ENCODE measurements around the gene ALDH1A1.

DNA sequence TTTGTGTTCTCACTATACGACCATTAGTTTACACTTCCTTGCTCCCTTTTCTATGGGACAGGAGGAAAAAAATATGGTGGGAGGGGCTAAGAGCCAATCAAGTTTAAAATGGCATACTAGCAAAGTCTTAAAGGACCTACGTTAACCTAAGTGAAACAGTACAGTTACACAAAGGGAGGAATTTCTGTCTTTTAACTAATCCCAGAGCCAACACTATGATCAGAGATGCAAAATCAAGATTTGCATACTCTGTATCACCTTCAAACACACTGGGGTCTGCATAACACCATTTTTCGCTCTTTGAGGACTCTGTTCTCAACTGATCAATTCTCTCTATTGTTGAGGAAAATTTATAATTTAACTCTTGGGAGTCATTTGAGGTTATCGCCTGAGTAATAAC, 49.8 kb downstream of the ALDH1A1 start:
- no peak for TF ChIP-seq SIN3A (IDR thresholded peaks at IDR 0.05; ENCODE audit: borderline replicate concordance, insufficient read depth, low read length)
- TF ChIP-seq TAF1 (IDR thresholded peaks at IDR 0.05; ENCODE audit: borderline replicate concordance, insufficient read depth, low read length) = no peak
